ENCODE data around the gene KIF3C.

GRCh38 chr2:25938345-25938744, 44.0 kb downstream of the KIF3C start:
- no peak for TF ChIP-seq CTCF (conservative IDR thresholded peaks at IDR 0.05 in 1 of 2, IDR thresholded peaks at IDR 0.05 in 1 of 2; ENCODE audit: extremely low read depth in 1 of 2, insufficient read depth in 1 of 2, low read depth in 1 of 2, low read length in 2 of 2)
- TF ChIP-seq EZH2 (IDR thresholded peaks at IDR 0.05; ENCODE audit: borderline replicate concordance, low read length), result no peak
